IMR-90 (cell line): Measurements from ENCODE around the gene UST. TPM values are rescaled to one million over a fixed set of nuclear protein-coding genes. Genes with fewer than 3 reads are reported as not detected.

Experiments used
- ATAC-seq: fragments of 200-7000 bp; cut with Tn5 transposase; 2 replicates; pipeline ENCODE4 v1.9.1; 2020; ENCODE audit warnings: low read depth, mild to moderate bottlenecking, moderate library complexity
- BruUV-seq: library from RNA; stranded (reverse); fragments of 400-500 nt; replicated peaks from 2 replicates; lab custom pipeline; 2021; lab: Mats Ljungman, UMichigan
- CTCF ChIA-PET: fragments of 300-600 bp; formaldehyde crosslinking; extraction: SDS; loops from one replicate; lab custom pipeline; 2021; ENCODE audit warnings: antibody characterized with exemption; lab: Yijun Ruan, JAX
- POLR2A ChIA-PET: fragments of 300-600 bp; sonication (Branson Sonifier 250); formaldehyde crosslinking; loops from one replicate; lab custom pipeline; 2022; ENCODE audit warnings: antibody characterized with exemption; ENCODE audit not compliant: unreplicated experiment; lab: Charles Lee
- DNase-seq: peaks from one replicate; pipeline ENCODE4 v3.0.0; 2013
- H2AFZ ChIP-seq: replicated peaks from 2 replicates; pipeline ENCODE3; 2013; ENCODE audit warnings: low read length, mild to moderate bottlenecking; ENCODE audit not compliant: poor library complexity
- H2AK5ac ChIP-seq: 2 replicates; pipeline ENCODE4 v1.6.1; 2013; ENCODE audit warnings: low read depth, low read length, inconsistent platforms
- H2AK9ac ChIP-seq: replicated peaks from 2 replicates; pipeline ENCODE3; 2013; ENCODE audit warnings: mild to moderate bottlenecking, low read depth, low read length, moderate library complexity; ENCODE audit not compliant: poor library complexity
- H2BK120ac ChIP-seq: 2 replicates; pipeline ENCODE4 v1.6.1; 2013; ENCODE audit warnings: low read depth, low read length, inconsistent platforms
- H2BK15ac ChIP-seq: 3 replicates; pipeline ENCODE4 v1.6.1; 2013; ENCODE audit warnings: low read depth, low read length, inconsistent platforms
- H2BK20ac ChIP-seq: 2 replicates; pipeline ENCODE4 v1.6.1; 2013; ENCODE audit warnings: low read depth, mild to moderate bottlenecking, inconsistent platforms, low read length, moderate library complexity
- H2BK5ac ChIP-seq: 2 replicates; pipeline ENCODE4 v1.6.1; 2013; ENCODE audit warnings: mild to moderate bottlenecking, low read depth, low read length, inconsistent platforms; ENCODE audit not compliant: poor library complexity, severe bottlenecking
- H3K14ac ChIP-seq: replicated peaks from 2 replicates; pipeline ENCODE4 v1.6.1; 2013; ENCODE audit warnings: low read depth, low read length, inconsistent platforms
- H3K18ac ChIP-seq: 2 replicates; pipeline ENCODE4 v1.6.1; 2013; ENCODE audit warnings: low read depth, low read length, control low read depth
- H3K23ac ChIP-seq: 2 replicates; pipeline ENCODE4 v1.6.1; 2013; ENCODE audit warnings: low read depth, low read length, inconsistent platforms
- H3K27ac ChIP-seq: 2 replicates; pipeline ENCODE4 v1.5.1; 2013; ENCODE audit warnings: mild to moderate bottlenecking, control low read depth, low read length; ENCODE audit not compliant: insufficient read depth
- H3K27me3 ChIP-seq: 2 replicates; pipeline ENCODE4 v1.6.1; 2013; ENCODE audit warnings: low read length; ENCODE audit not compliant: control insufficient read depth, insufficient read depth
- H3K36me3 ChIP-seq: 2 replicates; pipeline ENCODE4 v1.6.1; 2013; ENCODE audit warnings: low read length, mixed read lengths; ENCODE audit not compliant: control insufficient read depth, insufficient read depth
- H3K4ac ChIP-seq: 2 replicates; pipeline ENCODE4 v1.6.1; 2013; ENCODE audit warnings: low read depth, low read length, inconsistent platforms
- H3K4me1 ChIP-seq: 2 replicates; pipeline ENCODE4 v1.6.1; 2013; ENCODE audit warnings: low read length, mixed read lengths; ENCODE audit not compliant: control insufficient read depth, insufficient read depth
- H3K4me2 ChIP-seq: 2 replicates; pipeline ENCODE4 v1.6.1; 2013; ENCODE audit warnings: low read depth, mild to moderate bottlenecking, control low read depth, low read length, moderate library complexity
- H3K4me3 ChIP-seq: 2 replicates; pipeline ENCODE4 v1.5.1; 2013; ENCODE audit warnings: low read depth, mild to moderate bottlenecking, control low read depth, low read length, moderate library complexity; ENCODE audit not compliant: insufficient read depth
- H3K56ac ChIP-seq: 2 replicates; pipeline ENCODE4 v1.6.1; 2013; ENCODE audit warnings: low read length, inconsistent platforms; ENCODE audit not compliant: insufficient read depth; ENCODE audit errors: extremely low read depth
- H3K79me1 ChIP-seq, 2 experiments: 2 replicates each; pipeline ENCODE4 v1.6.1; 2013; ENCODE audit warnings: low read length in 2 of 2, inconsistent platforms in 1 of 2, low read depth in 1 of 2
- H3K9ac ChIP-seq: 2 replicates; pipeline ENCODE4 v1.6.1; 2013; ENCODE audit warnings: low read depth, low read length, control low read depth
- H3K9me1 ChIP-seq: 2 replicates; pipeline ENCODE4 v1.6.1; 2013; ENCODE audit warnings: low read length, inconsistent platforms; ENCODE audit not compliant: insufficient read depth
- H3K9me3 ChIP-seq: 2 replicates; pipeline ENCODE4 v1.6.1; 2013; ENCODE audit warnings: low read length; ENCODE audit not compliant: control insufficient read depth, insufficient read depth
- H4K20me1 ChIP-seq: 2 replicates; pipeline ENCODE4 v1.6.1; 2013; ENCODE audit warnings: low read length, inconsistent platforms; ENCODE audit not compliant: insufficient read depth
- H4K5ac ChIP-seq: 2 replicates; pipeline ENCODE4 v1.6.1; 2013; ENCODE audit warnings: mild to moderate bottlenecking, low read depth, low read length, control low read depth
- H4K8ac ChIP-seq, 2 experiments: 2 replicates each; pipeline ENCODE4 v1.6.1; 2013; ENCODE audit warnings: low read depth in 2 of 2, low read length in 2 of 2, control low read depth in 1 of 2, inconsistent platforms in 1 of 2
- H4K91ac ChIP-seq: 2 replicates; pipeline ENCODE4 v1.6.1; 2013; ENCODE audit warnings: low read depth, low read length, inconsistent platforms; ENCODE audit not compliant: insufficient read depth
- CEBPB ChIP-seq: IDR thresholded peaks from 2 replicates; pipeline ENCODE4 v1.6.1; 2012; ENCODE audit warnings: low read depth, low read length, improper control_type of control experiment
- CHD1 ChIP-seq: IDR thresholded peaks from 2 replicates; pipeline ENCODE4 v1.6.1; 2012; ENCODE audit warnings: low read depth, low read length, improper control_type of control experiment
- FOS ChIP-seq: fragments of 150-350 bp; IDR thresholded peaks from 2 replicates; pipeline ENCODE4 v1.6.1; 2016; ENCODE audit warnings: low read depth, low read length
- MAFK ChIP-seq: IDR thresholded peaks from 2 replicates; pipeline ENCODE4 v1.6.1; 2012; ENCODE audit warnings: low read depth, low read length, improper control_type of control experiment
- MAZ ChIP-seq: IDR thresholded peaks from 2 replicates; pipeline ENCODE4 v1.6.1; 2012; ENCODE audit warnings: low read depth, mild to moderate bottlenecking, low read length, improper control_type of control experiment, moderate library complexity, borderline replicate concordance
- MXI1 ChIP-seq: IDR thresholded peaks from 2 replicates; pipeline ENCODE4 v1.6.1; 2012; ENCODE audit warnings: low read depth, mild to moderate bottlenecking, low read length, moderate library complexity, borderline replicate concordance
- POLR2A ChIP-seq: IDR thresholded peaks from 2 replicates; pipeline ENCODE4 v1.6.1; 2012; ENCODE audit warnings: mild to moderate bottlenecking, low read depth, low read length
- RAD21 ChIP-seq: IDR thresholded peaks from 2 replicates; pipeline ENCODE4 v1.6.1; 2012; ENCODE audit warnings: low read length, improper control_type of control experiment
- RCOR1 ChIP-seq: IDR thresholded peaks from 2 replicates; pipeline ENCODE4 v1.6.1; 2012; ENCODE audit warnings: mild to moderate bottlenecking, low read length, improper control_type of control experiment; ENCODE audit not compliant: insufficient replicate concordance
- SMC3 ChIP-seq: fragments of 150-350 bp; IDR thresholded peaks from 2 replicates; pipeline ENCODE4 v1.6.1; 2016; ENCODE audit warnings: low read depth, mild to moderate bottlenecking, antibody characterized with exemption, low read length, moderate library complexity
- WGBS, 2 experiments: methylation state at CpG; one replicate each; pipeline versions ENCODE4 v1.1.5 to v1.1.7; 2013; ENCODE audit warnings: missing lambda C conversion rate in 2 of 2; ENCODE audit not compliant: insufficient read length in 1 of 2; ENCODE audit errors: extremely low coverage in 2 of 2; 5-methylcytosine and 5-hydroxymethylcytosine counted together
- dilution Hi-C: fragments of 300-500 bp; cut with HindIII; formaldehyde crosslinking; loops from one replicate; pipeline ENCODE4 v1.14.3; 2018; ENCODE audit warnings: low sequenced_read_pairs; ENCODE audit not compliant: unreplicated experiment
- in situ Hi-C: fragments of 300-500 bp; cut with MboI; formaldehyde crosslinking; loops from 3 replicates; pipeline ENCODE4 v1.14.3; 2019; ENCODE audit warnings: low sequenced_read_pairs, inconsistent platforms, mixed read lengths
- intact Hi-C: fragments of 100-400 bp; cut with micrococcal nuclease; formaldehyde crosslinking; loops from 2 replicates; pipeline ENCODE4 v1.10.0; 2022
- polyA plus RNA-seq, 3 experiments: library from polyadenylated mRNA; depleted of rRNA; stranded (reverse); fragments of >200 nt; gene quantifications; 2 replicates each; pipeline ENCODE4 v1.2.3, GENCODE V29; 2012; ENCODE audit warnings: low replicate concordance in 1 of 3
- total RNA-seq: library from RNA; depleted of rRNA; stranded (reverse); fragments of >200 nt; gene quantifications from 2 replicates; pipeline ENCODE4 v1.2.3, GENCODE V29; 2012
- TF ChIP-seq, protein P1 (sequence below): fragments of 150-350 bp; IDR thresholded peaks from 2 replicates; pipeline ENCODE4 v1.6.1; 2016; ENCODE audit warnings: low read depth, mild to moderate bottlenecking, low read length, moderate library complexity, borderline replicate concordance

Gene UST
- total and polyA plus RNA-seq, 2 of the 4 experiments (the other 2 are of a cell fraction) = 7.7 to 13.8 TPM

DNA sequence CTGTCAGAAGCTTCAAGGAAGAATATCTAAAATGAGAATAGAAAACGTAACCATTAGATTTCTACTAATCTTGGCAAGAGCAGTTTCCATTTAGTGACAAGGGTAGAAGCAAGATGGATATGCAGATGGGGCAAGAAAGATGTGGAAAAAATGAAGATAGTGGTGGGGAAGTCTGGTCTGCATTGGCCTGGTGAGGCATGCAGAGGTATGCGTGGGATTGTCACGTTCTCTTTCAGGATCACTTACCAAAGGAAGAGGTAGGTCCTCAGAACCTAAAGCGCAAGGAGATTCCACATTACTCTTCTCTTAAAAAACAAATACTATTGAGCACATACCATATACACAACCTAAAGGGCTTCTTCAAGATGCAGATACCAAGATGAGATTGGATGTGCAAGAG, 238.7 kb downstream of the UST start:
- WGBS, 2 experiments = no CpG with 5 or more reads among the region's 4 CpGs
- H3K14ac ChIP-seq = no peak overlapping the region
- no peak overlapping the region for H3K56ac ChIP-seq
- H3K27me3 ChIP-seq = no peaks in the 10 kb centered on the region
- no peak for TF ChIP-seq FOS
- no peak for TF ChIP-seq RAD21
- TF ChIP-seq MXI1 = no peak
- TF ChIP-seq MAFK = no peak
- TF ChIP-seq, protein P1, sequence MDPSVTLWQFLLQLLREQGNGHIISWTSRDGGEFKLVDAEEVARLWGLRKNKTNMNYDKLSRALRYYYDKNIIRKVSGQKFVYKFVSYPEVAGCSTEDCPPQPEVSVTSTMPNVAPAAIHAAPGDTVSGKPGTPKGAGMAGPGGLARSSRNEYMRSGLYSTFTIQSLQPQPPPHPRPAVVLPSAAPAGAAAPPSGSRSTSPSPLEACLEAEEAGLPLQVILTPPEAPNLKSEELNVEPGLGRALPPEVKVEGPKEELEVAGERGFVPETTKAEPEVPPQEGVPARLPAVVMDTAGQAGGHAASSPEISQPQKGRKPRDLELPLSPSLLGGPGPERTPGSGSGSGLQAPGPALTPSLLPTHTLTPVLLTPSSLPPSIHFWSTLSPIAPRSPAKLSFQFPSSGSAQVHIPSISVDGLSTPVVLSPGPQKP = no peak
- no peak for TF ChIP-seq CHD1
- no peak for TF ChIP-seq CEBPB
- TF ChIP-seq POLR2A = no peak
- no peak for TF ChIP-seq MAZ
- TF ChIP-seq RCOR1 = no peak
- TF ChIP-seq SMC3 = no peak
- H4K5ac ChIP-seq = no peak overlapping the region
- ChIA-PET CTCF (no interaction called here), POLR2A (no interaction called here)
- H3K79me1 ChIP-seq = no peaks in the 10 kb centered on the region
- intact Hi-C loops = no loop called here
- H3K4me3 ChIP-seq = no peak overlapping the region
- H3K18ac ChIP-seq = no peak overlapping the region
- H3K4me1 ChIP-seq = peaks cover 10% of the 10 kb centered on the region
- no peak overlapping the region for H3K23ac ChIP-seq
- in situ Hi-C loops = no loop called here
- no peaks in the 10 kb centered on the region for H4K20me1 ChIP-seq
- H2BK5ac ChIP-seq = no peak overlapping the region
- no peak for ATAC-seq
- no peak overlapping the region for H3K4ac ChIP-seq
- H2BK120ac ChIP-seq = no peak overlapping the region
- H3K4me2 ChIP-seq = no peak overlapping the region
- H3K9ac ChIP-seq = no peak overlapping the region
- no peaks in the 10 kb centered on the region; the same call in 1 of the 2 replicates for H3K9me1 ChIP-seq
- no TSS peak for BruUV-seq
- H4K91ac ChIP-seq = no peak overlapping the region
- dilution Hi-C loops = no loop called here
- H2AK5ac ChIP-seq = no peak overlapping the region
- no peak overlapping the region for H2BK20ac ChIP-seq
- H2BK15ac ChIP-seq = no peak overlapping the region
- no peak overlapping the region for H4K8ac ChIP-seq
- peaks cover 6% of the 10 kb centered on the region; the same call in 1 of the 2 replicates for H3K36me3 ChIP-seq
- no peak overlapping the region for H2AFZ ChIP-seq
- DNase-seq = no peak
- no peak overlapping the region for H3K27ac ChIP-seq
- H3K9me3 ChIP-seq = no peaks in the 10 kb centered on the region
- H2AK9ac ChIP-seq = no peak overlapping the region
